GM18502 (cell line): ENCODE results near the gene SIGLEC11.
A peak's percentile ranks its signal among the peaks of the same experiment; 100 is the strongest.
"Not testable (repeated sequence)": the region's sequence is repeated elsewhere in the genome, so short reads cannot be mapped to it uniquely, and the experiment has no call there.

Experiments used
- ATAC-seq: cut with Tn5 transposase; IDR thresholded peaks from one replicate; pipeline ENCODE4 v1.9.1; 2021; ENCODE audit warnings: mild to moderate bottlenecking; ENCODE audit not compliant: unreplicated experiment, poor library complexity

SIGLEC11 gene

GRCh38 chr19:49929121-49929610 is 31.8 kb downstream of the SIGLEC11 start, which contains the start of the genes ATF5 and NUP62:
Gene ATF5, plus strand, starts transcription at chr19:49929205. Its CDS starts 1,646 bp downstream, at chr19:49930851.
Gene NUP62, minus strand, starts transcription at chr19:49929504. Its CDS starts 19,697 bp downstream, at chr19:49909807.
- peak; percentile 50 for ATAC-seq

GRCh38 chr19:49927526-49928264 is 33.3 kb downstream of the SIGLEC11 start:
- no peak for ATAC-seq

- ATAC-seq, result no peak
Measured at GRCh38 chr19:49926515-49926914, 34.5 kb downstream of the SIGLEC11 start.

GRCh38 chr19:49925486-49925885 is 35.5 kb downstream of the SIGLEC11 start:
- no peak for ATAC-seq

- ATAC-seq, result not testable (repeated sequence)
Measured at GRCh38 chr19:49924881-49925210, 36.1 kb downstream of the SIGLEC11 start.

GRCh38 chr19:49924004-49924880 is 36.7 kb downstream of the SIGLEC11 start:
- no peak for ATAC-seq

- ATAC-seq, result no peak
Measured at GRCh38 chr19:49923055-49924003, 37.6 kb downstream of the SIGLEC11 start.

GRCh38 chr19:49921871-49922795 is 38.8 kb downstream of the SIGLEC11 start:
- no peak for ATAC-seq

- ATAC-seq, result no peak
Measured at GRCh38 chr19:49920624-49921363, 40.2 kb downstream of the SIGLEC11 start.

GRCh38 chr19:49918089-49918488 is 42.9 kb downstream of the SIGLEC11 start:
- ATAC-seq, result no peak

GRCh38 chr19:49916839-49917733 is 43.9 kb downstream of the SIGLEC11 start:
- no peak for ATAC-seq

- no peak for ATAC-seq
Measured at GRCh38 chr19:49915271-49915670, 45.7 kb downstream of the SIGLEC11 start.

- ATAC-seq, result no peak
Measured at GRCh38 chr19:49913720-49914119, 47.3 kb downstream of the SIGLEC11 start.

GRCh38 chr19:49912965-49913685 is 47.8 kb downstream of the SIGLEC11 start:
- ATAC-seq, result no peak

- peak; percentile 43 for ATAC-seq
Measured at GRCh38 chr19:49911381-49912145, 49.4 kb downstream of the SIGLEC11 start.

GRCh38 chr19:49910179-49910578 is 50.8 kb downstream of the SIGLEC11 start:
- no peak for ATAC-seq
